Anterior cingulate cortex (tissue), 58 donors: ENCODE data around the gene TRIM49C.
"Not testable (repeated sequence)": the region's sequence is repeated elsewhere in the genome, so short reads cannot be mapped to it uniquely, and the experiment has no call there.

ENCODE experiments used
- DNase-seq, 58 donors: peaks; one replicate each; lab custom pipeline; 2025; lab: John Stamatoyannopoulos, UW

The TRIM49C gene

GRCh38 chr11:90030806-90031205, at the start of gene TRIM49C:
Gene TRIM49C, plus strand, starts transcription at chr11:90031106. Its CDS starts 4,106 bp downstream, at chr11:90035212.
- DNase-seq = not testable (repeated sequence)

- not testable (repeated sequence) for DNase-seq
Measured at GRCh38 chr11:90024184-90024583, 6.7 kb upstream of the TRIM49C start.

GRCh38 chr11:90051591-90052209, 20.8 kb downstream of the TRIM49C start:
- not testable (repeated sequence) for DNase-seq

- DNase-seq = peak in 10 of 58 donors; percentile 1 to 26 (median 3)
Measured at GRCh38 chr11:90052311-90052710, 21.4 kb downstream of the TRIM49C start.

- not testable (repeated sequence) for DNase-seq
Measured at GRCh38 chr11:90053545-90053944, 22.6 kb downstream of the TRIM49C start.

- DNase-seq = not testable (repeated sequence)
Measured at GRCh38 chr11:90085650-90086049, 54.7 kb downstream of the TRIM49C start, which contains the start of gene UBTFL1. Gene UBTFL1, plus strand, starts transcription at chr11:90085950. Its CDS starts 0 bp downstream, at chr11:90085950.

GRCh38 chr11:90088731-90089130, 57.8 kb downstream of the TRIM49C start:
- DNase-seq = not testable (repeated sequence)
